Activated T-cell treated with anti-CD3 and anti-CD28 coated beads, Interleukin-2, amount 50 U/mL, for 72 hours (primary cell): ENCODE data around the gene SNX6. TPM values are rescaled to one million over a fixed set of nuclear protein-coding genes. Genes with fewer than 3 reads are reported as not detected.
"Not testable (repeated sequence)": the region's sequence is repeated elsewhere in the genome, so short reads cannot be mapped to it uniquely, and the experiment has no call there.

Source experiments
- ATAC-seq, 2 donors: fragments of 150-1000 bp; cut with Tn5 transposase; replicated peaks in 1 of 2; 2 replicates each; pipeline ENCODE4 v1.10.0; 2021; ENCODE audit warnings: moderate library complexity in 2 of 2, mild to moderate bottlenecking in 1 of 2
- DNase-seq, 2 donors: peaks; one replicate each; pipeline ENCODE4 v3.0.0; 2021 to 2022; ENCODE audit warnings: mixed read lengths in 1 of 2
- H3K27ac Mint-ChIP-seq: one replicate; pipeline ENCODE4 v1.8.0; 2022; ENCODE audit warnings: mild to moderate bottlenecking, moderate library complexity, mixed read lengths
- H3K27me3 Mint-ChIP-seq: one replicate; pipeline ENCODE4 v1.8.0; 2022; ENCODE audit warnings: low read depth, mixed read lengths
- H3K36me3 Mint-ChIP-seq, 2 donors: one replicate each; pipeline ENCODE4 v1.8.0; 2022; ENCODE audit warnings: mixed read lengths in 2 of 2, mild to moderate bottlenecking in 1 of 2; ENCODE audit not compliant: insufficient read depth in 2 of 2
- H3K4me1 Mint-ChIP-seq: one replicate; pipeline ENCODE4 v1.8.0; 2022; ENCODE audit warnings: low read depth, mixed read lengths
- H3K4me3 Mint-ChIP-seq, 2 donors: one replicate each; pipeline ENCODE4 v1.8.0; 2022; ENCODE audit warnings: mild to moderate bottlenecking in 2 of 2, mixed read lengths in 2 of 2, moderate library complexity in 2 of 2
- H3K9me3 Mint-ChIP-seq, 2 donors: one replicate each; pipeline ENCODE4 v1.8.0; 2022; ENCODE audit warnings: mixed read lengths in 2 of 2
- total RNA-seq, 2 donors: library from RNA; stranded (reverse); gene quantifications; one replicate each; pipeline ENCODE4 v1.2.3, GENCODE V29; 2022

The SNX6 gene
- total RNA-seq, 2 donors from 2014 or later, result 90.9 to 93.9 TPM

- H3K36me3 Mint-ChIP-seq, result peaks cover 26 to 51% of the 10 kb centered on the region in 2 donors
- DNase-seq, H3K27me3 Mint-ChIP-seq, H3K9me3 Mint-ChIP-seq, H3K4me3 Mint-ChIP-seq, H3K27ac Mint-ChIP-seq, ATAC-seq, H3K4me1 Mint-ChIP-seq: not testable (repeated sequence)
Observed at GRCh38 chr14:34520304-34520970, 109.5 kb downstream of the SNX6 start.

Other genes starting within 250 kb of the SNX6 start
- gene SPTSSA, start 167.9 kb downstream of the SNX6 start, total RNA-seq, result 1 to 10 TPM; 7.3 to 8.1 TPM
- gene EAPP, start 90.4 kb downstream of the SNX6 start, total RNA-seq, result 10 to 100 TPM; 53.4 to 54.8 TPM
- gene CFL2, start 84.4 kb upstream of the SNX6 start, total RNA-seq, result 10 to 100 TPM in 1 of 2 donors, 1 to 10 TPM in 1; 8.2 to 12.5 TPM
- gene BAZ1A, start 245.2 kb upstream of the SNX6 start, total RNA-seq, result 10 to 100 TPM; 44.4 to 57.2 TPM